Occipital lobe (tissue), 2 donors: ENCODE results near the gene TTC7B. TPM values are rescaled to one million over a fixed set of nuclear protein-coding genes. Genes with fewer than 3 reads are reported as not detected.
A peak's percentile ranks its signal among the peaks of the same experiment; 100 is the strongest.
"Not testable (repeated sequence)": the region's sequence is repeated elsewhere in the genome, so short reads cannot be mapped to it uniquely, and the experiment has no call there.

Source experiments
- DNase-seq: peaks from one replicate; lab custom pipeline; 2025; lab: John Stamatoyannopoulos, UW
- total RNA-seq: library from RNA; depleted of rRNA; stranded (reverse); fragments of >200 nt; gene quantifications from one replicate; pipeline ENCODE4 v1.2.3, GENCODE V29; 2014

Gene TTC7B, protein sequence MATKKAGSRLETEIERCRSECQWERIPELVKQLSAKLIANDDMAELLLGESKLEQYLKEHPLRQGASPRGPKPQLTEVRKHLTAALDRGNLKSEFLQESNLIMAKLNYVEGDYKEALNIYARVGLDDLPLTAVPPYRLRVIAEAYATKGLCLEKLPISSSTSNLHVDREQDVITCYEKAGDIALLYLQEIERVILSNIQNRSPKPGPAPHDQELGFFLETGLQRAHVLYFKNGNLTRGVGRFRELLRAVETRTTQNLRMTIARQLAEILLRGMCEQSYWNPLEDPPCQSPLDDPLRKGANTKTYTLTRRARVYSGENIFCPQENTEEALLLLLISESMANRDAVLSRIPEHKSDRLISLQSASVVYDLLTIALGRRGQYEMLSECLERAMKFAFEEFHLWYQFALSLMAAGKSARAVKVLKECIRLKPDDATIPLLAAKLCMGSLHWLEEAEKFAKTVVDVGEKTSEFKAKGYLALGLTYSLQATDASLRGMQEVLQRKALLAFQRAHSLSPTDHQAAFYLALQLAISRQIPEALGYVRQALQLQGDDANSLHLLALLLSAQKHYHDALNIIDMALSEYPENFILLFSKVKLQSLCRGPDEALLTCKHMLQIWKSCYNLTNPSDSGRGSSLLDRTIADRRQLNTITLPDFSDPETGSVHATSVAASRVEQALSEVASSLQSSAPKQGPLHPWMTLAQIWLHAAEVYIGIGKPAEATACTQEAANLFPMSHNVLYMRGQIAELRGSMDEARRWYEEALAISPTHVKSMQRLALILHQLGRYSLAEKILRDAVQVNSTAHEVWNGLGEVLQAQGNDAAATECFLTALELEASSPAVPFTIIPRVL
- 23.2 TPM for total RNA-seq

DNA sequence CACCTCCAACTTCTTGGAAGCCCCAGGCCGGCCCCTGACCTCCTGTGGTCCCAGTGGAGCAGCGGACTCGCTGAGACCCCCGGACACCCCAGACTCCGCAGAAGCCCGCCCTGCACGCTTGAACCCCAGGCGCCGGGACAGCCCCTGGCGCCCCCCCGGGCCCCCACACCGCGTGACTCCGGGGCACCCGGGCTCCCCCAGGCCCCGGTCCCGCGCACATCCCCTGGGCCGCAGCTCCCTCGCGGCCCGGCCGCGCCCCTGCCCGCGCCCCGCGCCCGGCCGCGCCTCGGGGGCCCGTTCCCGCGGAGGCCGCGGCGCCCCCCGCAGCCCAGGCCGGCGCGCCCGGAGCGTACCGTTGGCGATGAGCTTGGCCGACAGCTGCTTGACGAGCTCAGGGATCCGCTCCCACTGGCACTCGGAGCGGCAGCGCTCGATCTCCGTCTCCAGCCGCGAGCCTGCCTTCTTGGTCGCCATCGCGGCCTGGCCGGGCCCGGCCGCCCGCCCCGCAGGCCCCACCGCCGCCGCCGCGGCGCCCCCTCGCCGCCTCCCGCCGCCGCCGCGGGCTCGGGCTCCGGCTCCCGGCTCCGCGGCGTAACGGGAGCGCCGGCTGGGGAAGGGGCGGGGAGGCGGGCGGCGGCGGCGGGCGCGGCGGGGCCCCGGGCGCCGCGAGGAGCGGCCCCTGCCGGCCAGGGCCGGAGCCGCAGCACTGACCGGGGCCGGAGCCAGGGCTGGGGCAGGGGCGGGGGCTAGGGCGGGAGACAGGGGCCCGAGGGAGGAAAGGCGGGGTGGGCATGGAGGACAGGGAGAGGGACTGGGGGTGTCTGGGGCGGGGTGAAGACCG, at the start of gene TTC7B:
Gene TTC7B, minus strand, starts transcription at position 609 of the 841 bp plus-strand sequence. Its CDS starts 135 bp downstream, at position 474.
- no peak for DNase-seq

DNA sequence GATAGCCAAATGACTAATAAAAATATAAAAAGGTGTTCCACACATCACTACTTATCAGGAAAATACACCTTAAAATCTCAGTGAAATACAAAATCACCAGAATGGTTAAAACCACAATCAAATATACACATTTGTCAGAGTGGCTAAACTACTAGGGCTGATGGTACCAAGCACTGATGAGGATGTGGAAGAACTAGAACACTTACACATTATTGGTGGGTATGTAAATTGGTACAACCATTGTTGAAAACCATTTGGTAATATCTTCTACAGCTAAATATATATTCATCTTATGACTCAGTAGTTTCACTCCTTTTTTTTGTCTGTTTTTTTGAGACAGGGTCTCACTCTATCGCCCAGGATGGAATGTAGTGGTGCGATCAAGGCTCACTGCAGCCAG, 48.5 kb upstream of the TTC7B start:
- no peak for DNase-seq

DNA sequence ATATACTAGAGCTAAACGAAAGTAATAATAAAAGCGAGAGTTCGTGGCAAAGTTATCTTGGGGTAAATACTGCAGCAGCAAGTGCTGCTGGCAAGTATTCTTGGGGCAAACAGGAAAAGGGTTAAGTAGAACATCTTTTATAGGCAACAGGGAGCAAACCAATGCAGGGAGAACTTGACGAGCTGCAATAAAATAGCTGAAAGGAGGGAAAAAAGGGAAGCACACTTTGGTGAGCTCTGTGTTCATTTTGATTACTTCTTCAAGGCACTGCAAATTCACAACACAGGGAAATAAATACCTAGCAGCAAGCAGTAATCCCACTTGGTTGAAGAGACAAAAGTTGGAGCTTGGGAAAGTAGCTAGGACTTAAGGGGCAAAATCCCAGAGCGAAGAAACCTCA, 42.3 kb upstream of the TTC7B start:
- DNase-seq: no peak

DNA sequence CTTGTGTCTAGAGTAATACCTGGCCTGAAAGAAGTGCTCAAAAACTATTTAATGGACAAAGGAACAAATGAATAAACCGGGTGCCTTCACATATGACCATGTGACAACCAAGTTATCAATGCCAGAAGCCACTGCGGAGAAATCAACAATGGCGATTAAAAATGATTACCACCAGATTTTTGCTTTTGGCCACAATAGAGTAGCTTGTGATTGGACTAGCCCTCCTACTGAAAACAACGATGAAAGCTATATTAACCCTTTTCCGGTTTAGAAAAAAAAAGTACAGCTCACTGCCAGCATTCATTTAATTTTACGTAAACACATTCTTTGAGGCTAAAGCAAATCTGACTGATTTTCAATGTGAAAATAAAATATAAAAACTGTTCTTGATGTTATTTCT, 41.6 kb upstream of the TTC7B start:
- DNase-seq: no peak

DNA sequence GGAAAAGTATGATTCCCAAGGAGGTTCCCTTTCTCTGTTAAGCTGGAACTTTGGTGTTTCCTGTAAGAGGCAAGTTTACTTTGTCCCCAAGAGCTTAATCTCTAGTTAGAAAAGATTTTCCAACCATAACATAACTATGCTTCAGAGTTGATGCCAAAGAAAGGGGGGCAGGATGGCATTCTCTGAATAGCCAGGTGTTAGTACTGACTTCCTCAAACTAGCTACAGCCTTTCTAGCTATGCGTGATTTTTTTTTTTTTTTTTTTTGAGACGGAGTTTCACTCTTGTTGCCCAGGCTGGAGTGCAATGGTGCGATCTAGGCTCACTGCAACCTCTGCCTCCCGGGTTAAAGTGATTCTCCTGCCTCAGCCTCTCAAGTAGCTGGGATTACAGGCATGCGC, 39.9 kb upstream of the TTC7B start:
- DNase-seq: not testable (repeated sequence)

DNA sequence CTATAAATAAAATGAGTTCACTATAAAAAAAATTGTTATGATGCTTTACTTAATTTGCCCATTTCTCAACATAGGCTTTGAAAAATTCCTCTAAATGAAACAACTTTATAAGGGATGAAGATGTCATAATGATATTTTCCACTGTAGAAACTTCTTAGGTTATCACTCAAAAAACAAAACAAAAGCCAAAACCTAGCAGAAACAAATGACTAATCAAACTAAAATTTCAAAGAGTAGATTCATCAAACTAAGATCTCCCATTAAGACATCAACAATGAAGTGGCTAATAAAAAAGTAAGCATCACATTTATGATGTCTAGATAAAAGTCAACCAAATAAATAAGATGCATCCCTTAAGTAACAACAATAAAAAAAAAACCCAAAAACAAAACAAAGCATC, 36.9 kb upstream of the TTC7B start:
- no peak for DNase-seq

DNA sequence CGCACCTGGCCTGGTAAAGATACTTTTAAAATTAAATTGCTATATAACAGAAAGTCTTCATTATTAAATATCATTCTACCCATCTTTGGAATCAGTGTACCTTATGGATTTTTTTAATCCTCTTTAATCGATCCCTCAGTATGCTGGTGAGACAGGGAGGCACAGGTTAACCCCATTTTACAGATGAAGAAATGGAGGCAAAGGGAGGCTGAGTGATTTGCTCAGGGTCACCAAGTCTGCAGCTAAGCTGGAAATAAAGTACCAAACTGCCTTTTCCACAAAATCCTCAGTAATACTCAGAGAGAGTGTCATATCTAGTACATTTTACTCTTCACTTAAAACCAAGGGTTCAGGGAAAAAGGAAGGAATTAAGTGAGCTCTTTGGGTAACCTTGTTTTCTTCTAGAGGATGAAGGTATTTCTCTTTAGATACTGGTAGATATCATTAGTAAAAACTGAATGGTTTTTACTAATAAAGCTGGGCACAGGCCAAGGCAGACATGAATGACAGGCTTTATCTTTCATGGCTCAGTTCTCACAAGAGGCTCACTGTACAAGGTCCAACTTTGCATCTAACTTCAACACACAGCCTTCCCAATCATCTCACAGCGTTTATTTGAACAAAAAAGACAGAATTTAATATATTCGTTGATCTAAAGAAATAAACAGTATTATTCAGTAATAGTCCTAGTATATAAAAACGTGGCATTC, 35.3 kb upstream of the TTC7B start:
- DNase-seq: no peak

DNA sequence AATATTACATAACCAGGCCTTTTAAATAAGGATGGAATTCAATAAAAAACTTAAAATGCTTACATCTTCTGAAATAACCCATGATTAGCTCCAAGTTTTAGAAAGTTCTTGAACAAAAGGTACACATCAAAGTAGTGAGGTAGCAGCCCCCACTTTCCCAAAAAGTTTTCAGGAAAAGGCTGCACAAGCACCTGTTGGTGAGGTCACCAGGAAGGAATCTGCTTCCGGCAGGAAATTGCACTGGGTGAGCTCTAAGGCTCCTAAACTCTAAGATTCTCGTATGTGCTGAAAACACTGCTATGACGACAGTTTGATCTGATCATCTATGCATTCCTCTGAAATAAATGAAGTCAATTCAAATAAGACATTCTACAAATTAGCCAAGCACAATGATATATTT, 34.3 kb upstream of the TTC7B start:
- no peak for DNase-seq

DNA sequence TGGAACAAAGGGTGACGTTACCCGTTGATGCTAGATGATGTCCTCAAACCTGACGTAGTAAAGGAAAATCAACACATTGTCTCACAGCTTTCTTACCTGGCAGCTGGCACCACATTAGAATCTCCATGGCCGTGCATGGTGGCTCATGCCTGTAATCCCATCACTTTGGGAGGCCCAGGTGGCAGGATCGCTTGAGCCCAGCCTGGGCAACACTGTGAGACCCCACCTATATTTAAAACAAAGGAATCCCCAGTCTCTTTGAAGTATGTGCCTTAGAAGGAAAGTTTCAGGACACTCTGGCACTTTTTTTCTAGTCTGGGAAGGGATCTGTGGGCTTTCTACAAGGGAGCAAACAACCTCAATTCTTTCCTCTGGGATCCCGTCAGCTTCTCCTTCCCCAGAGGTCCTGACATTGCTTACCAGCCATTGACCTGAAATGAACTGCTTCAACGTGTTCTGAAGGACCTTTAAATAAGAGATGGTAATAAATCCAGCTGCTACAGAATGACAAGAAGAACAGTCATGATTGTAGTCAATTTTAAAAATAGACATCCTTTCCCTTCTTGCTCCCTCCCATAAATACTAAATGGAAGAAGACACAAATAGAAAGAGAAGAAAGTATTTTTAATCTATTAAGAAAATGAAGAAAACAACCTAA, 33.7 kb upstream of the TTC7B start:
- no peak for DNase-seq

DNA sequence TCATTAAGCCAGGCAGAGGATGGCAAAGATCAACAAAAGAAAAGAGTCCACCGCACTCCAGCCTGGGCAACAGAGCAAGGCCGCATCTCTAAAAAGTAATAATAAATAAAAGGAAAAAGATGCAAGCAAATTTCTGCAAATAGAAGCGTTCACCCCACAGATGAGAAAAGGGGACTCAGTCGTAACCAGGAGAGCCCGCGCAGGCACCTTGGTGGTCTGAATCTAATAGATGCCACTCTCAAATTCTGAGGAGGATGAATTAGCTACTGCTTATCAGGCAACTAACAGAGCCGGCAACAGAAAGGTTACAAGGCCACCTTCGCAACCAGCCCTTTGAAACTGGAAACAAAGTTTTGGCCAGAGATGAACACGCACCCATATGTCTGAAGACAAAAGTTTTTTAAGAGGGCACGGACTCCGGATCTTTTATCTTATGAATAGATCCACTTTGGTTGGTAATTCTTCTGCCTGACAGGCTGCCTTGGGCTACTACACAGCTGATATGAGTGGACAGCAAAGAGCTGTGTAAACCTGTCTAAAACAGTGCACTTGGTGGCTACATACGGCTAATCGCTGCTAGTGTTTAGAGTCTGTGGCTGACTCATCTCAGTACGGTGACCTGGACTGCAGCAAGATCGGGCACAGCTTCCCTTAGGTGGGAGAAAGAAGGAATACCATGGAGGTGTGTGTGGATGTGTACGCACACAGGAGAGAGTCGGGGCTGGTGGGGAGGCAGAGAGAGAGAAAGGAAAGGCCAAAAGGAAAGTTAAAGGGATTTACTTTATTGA, 32.9 kb upstream of the TTC7B start:
- no peak for DNase-seq

DNA sequence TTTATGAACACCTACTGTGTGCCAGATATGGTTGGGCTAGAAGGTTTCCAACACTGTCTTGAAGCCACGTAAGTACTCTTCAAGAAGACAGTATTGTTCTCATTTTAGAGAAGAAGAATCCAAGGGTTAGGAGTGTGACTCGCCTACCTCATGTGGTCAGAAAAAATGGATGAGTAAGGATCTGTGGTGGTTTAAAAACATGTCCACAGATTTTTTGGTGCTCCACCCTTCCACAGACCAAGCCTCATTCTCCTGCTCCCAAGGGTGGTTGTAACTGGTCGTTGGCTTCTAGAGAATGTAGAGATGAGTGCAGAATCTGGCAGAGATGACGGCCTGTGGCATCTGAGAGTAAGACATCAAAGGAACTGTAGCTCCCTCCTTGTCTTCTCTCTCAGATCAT, 30.3 kb upstream of the TTC7B start:
- no peak for DNase-seq

DNA sequence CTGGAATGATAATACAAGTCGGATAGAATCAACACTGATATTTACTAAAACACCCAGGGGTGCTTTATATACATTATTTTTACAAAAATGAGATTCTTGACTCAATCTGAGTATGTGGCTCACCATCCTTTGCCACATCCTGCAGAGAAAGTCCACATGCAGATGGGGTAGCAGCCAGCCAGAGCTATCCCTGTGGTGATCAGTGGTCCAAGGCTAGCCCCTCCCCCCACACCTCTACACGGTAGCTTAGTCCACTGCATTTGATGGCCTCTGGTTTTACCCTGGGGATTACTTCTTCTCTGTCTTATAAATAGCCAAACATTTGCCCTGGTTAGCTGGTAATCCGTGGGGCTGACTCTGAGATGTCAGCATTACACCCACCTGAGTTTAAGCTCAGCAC, 28.1 kb upstream of the TTC7B start:
- DNase-seq: no peak

DNA sequence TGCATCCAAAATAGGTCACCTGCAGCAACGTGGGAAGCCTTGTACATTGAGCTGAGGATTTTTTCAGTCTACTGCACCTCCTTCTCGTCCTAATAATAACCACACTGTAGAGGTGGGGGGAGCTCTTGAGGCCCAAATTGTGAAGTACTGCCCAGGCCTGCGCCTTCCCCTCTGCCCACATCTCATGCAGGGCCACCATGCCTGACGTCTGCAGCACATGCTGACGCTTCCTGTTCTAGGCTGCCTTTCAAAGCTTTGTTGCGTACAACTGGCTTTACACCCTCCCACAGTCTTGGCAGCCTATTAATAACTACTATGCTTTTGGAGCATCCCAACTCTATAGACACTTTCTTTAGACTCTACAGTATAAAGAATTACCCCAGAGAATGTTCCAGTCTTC, 26.5 kb upstream of the TTC7B start:
- DNase-seq: peak; percentile 33

DNA sequence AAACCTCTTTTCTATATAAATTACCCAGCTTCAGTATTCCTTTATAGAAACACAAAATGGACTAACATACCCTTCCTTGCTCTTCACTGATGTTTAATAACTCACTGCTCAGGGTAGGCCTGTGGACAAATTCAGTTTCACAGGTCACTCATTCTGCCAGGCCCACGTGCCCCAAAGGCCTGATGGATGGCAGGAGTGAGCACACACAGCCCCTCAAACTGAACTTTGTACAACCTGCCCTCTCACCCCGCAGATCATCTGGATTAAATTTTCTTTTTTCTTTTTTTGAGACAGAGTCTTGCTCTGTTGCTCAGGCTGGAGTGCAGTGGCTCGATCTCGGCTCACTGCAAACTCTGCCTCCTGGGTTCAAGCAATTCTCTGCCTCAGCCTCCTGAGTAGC, 24.4 kb upstream of the TTC7B start:
- not testable (repeated sequence) for DNase-seq

DNA sequence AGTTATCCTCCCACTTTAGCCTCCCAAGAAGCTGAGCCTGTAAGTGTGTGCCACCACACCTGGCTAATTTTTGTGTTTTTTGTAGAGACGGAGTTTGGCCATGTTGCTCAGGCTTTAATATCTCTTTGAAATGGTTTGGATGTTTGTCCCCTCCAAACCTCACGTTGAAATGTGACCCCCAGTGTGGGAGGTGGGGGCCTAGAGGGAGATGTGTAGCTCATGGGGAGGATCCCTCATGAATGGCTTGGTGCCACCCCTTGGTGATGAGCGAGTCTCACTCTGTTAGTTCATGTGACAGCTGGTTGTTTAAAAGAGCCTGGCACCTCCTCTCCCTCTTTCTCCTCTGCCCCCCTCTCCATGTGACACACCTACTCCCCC, 23.6 kb upstream of the TTC7B start:
- no peak for DNase-seq

DNA sequence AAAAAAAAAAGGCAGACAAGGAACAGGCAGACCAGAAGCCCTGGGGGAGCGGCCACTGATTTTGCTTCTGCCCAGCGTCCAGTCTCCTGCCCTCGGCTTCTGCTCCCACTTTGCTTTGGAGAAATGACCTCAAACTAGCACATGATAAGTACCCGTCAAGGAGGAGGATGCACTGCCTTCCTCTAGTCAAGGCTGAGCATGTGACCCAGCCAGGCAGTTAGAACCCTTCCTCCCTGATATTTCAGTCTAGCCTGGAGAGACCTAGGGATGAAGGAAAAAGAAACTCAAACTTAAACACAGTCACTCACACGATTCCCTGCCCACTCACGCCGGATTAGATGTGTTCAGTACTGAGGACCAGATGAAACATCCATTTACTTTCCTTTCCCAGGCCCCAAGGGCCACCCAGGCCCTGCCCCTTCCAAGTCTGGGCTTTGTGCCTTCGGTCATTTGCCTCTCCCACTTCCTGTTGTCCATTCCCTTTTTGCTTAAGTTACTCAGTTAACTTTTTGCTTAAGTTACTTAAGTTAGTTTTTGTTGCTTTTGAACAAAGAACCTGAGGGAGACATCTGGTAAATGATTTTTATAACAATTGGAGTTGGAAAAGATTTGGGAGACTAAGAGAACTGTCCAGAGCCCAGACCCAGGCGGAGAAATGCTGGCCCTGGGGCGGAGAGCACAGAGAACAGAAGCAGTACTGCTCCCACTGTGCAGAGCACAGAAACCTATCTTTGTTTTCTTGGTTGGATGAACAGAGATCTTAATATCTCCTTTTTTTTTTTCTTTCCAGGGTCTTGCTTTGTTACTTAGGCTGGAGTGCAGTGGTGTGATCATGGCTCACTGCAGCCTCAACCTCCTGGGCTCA, 23.0 kb upstream of the TTC7B start:
- no peak for DNase-seq

DNA sequence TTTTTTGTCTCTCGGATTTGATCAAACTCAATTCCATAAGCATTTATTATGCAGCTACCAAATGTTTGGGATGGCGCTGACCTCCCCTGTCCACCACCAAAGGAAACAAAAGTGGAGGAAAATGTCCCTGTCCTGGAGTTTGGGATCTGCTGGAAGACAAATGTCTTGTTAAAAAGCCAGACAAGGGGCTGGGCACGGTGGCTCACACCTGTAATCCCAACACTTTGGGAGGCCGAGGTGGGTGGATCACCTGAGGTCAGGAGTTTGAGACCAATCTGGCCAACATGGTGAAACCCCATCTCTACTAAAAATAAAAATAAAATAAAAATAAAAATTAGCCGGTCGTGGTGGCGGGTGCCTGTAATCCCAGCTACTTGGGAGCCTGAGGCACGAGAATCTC, 22.3 kb upstream of the TTC7B start:
- DNase-seq: not testable (repeated sequence)

DNA sequence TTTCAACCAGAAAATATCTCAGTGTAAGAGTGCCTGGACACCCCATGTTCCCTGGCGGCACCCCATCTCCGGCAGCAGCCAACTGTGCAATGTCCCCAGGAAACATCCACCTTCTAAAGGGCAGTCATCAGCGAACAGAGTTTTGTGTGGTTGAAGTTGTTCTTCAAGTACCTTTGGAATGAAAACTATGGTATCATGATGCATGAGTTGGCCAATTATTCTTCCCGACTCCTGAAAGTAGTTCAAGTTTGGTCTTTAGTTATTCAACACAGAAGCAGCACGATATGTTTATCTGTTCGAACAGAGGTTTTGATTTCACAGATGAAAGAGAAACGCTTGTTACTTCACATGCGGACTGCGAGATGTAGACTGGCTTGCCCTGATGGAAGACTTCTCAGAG, 21.1 kb upstream of the TTC7B start:
- no peak for DNase-seq

DNA sequence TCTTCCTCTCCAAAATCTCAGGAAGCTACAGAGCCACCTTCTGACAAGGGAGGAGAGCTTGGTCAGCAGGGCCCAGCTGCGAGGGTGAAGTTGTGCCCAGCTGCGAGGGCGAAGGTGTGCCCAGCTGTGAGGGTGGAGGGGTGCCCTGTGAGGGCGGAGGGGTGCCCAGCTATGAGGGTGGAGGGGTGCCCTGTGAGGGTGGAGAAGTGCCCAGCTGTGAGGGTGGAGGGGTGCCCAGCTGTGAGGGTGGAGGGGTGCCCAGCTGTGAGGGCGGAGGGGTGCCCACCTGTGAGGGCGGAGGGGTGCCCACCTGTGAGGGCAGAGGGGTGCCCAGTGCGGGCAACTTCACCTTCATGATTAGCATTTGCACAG, 20.4 kb upstream of the TTC7B start:
- DNase-seq: no peak
